MM.1S (cell line): ENCODE data around the gene CCNB2.

Experiments
- EZH2 ChIP-seq: fragments of 300-600 bp; sonication (generic); optimal IDR thresholded peaks from 2 replicates; pipeline ENCODE3; 2017; ENCODE audit warnings: low read depth, mild to moderate bottlenecking, antibody characterized with exemption, low read length, mixed read lengths
- TF ChIP-seq, protein P1 (sequence below): fragments of 300-600 bp; sonication (generic); IDR thresholded peaks from 2 replicates; pipeline ENCODE4 v1.5.1; 2016; ENCODE audit warnings: antibody characterized with exemption, low read length, mixed read lengths

DNA sequence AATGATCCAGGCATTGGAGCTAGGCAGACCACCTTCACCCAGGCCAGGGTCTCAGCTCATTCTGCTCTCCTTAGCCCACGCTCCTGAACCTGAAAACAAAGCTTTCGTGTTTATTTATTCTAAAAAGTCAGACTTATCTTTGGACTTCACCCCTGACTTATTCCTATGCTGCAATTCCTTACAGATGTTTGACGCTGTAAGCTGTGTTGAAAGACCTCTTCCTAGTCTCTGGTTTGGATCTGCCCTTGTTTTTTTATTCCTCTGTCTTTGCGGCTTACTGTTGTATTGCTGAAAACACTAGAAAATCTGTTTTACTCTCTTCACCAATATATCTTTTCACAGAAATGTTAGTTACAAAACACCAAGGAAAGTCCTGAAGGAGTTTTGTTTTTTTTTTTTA lies 61.2 kb downstream of the CCNB2 start:
- TF ChIP-seq, protein P1, sequence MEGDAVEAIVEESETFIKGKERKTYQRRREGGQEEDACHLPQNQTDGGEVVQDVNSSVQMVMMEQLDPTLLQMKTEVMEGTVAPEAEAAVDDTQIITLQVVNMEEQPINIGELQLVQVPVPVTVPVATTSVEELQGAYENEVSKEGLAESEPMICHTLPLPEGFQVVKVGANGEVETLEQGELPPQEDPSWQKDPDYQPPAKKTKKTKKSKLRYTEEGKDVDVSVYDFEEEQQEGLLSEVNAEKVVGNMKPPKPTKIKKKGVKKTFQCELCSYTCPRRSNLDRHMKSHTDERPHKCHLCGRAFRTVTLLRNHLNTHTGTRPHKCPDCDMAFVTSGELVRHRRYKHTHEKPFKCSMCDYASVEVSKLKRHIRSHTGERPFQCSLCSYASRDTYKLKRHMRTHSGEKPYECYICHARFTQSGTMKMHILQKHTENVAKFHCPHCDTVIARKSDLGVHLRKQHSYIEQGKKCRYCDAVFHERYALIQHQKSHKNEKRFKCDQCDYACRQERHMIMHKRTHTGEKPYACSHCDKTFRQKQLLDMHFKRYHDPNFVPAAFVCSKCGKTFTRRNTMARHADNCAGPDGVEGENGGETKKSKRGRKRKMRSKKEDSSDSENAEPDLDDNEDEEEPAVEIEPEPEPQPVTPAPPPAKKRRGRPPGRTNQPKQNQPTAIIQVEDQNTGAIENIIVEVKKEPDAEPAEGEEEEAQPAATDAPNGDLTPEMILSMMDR = no peak
- TF ChIP-seq EZH2 = no peak
